Measurements from ENCODE around the gene CCDC88C. TPM values are rescaled to one million over a fixed set of nuclear protein-coding genes. Genes with fewer than 3 reads are reported as not detected.

The CCDC88C gene
- total RNA-seq, 1 experiment from 2014 or later: 29.8 TPM

GRCh38 chr14:91307652-91308051 lies 110.0 kb downstream of the CCDC88C start:
- Histone ChIP-seq H3K4me1 (no peaks in the 10 kb centered on the region), H3K36me3 (ENCODE audit: control insufficient read depth, insufficient read depth, low read length) (peaks cover 5% of the 10 kb centered on the region), H3K4me3 (ENCODE audit: low read depth, low read length) (no peak overlapping the region), H3K9me3 (no peaks in the 10 kb centered on the region), H3K27me3 (replicated peaks; ENCODE audit: control insufficient read depth, insufficient read depth, low read length) (no peaks in the 10 kb centered on the region)
- no TSS peak for BruUV-seq (replicated peaks)
- intact Hi-C loops (cut with micrococcal nuclease; ENCODE audit: unreplicated experiment): no loop called here
- peaks cover 27% of the 10 kb centered on the region for H3K36me3 Mint-ChIP-seq (ENCODE audit: insufficient read depth, unreplicated experiment)
- H3K4me3 Mint-ChIP-seq (ENCODE audit: unreplicated experiment): no peak overlapping the region
- POLR2A ChIA-PET: no interaction called here
- H3K27ac Mint-ChIP-seq (ENCODE audit: unreplicated experiment): no peak overlapping the region
- H3K27me3 Mint-ChIP-seq (ENCODE audit: insufficient read depth, unreplicated experiment): no peaks in the 10 kb centered on the region
- no peak for DNase-seq
- no peaks in the 10 kb centered on the region for H3K4me1 Mint-ChIP-seq (ENCODE audit: low read depth, unreplicated experiment)
- no peaks in the 10 kb centered on the region for H3K9me3 Mint-ChIP-seq (ENCODE audit: unreplicated experiment)
- CTCF ChIA-PET: no interaction called here
- no peak for TF ChIP-seq CTCF (IDR thresholded peaks at IDR 0.05; ENCODE audit: insufficient read depth in 1 of 2, low read depth in 1 of 2, low read length in 1 of 2, severe bottlenecking in 1 of 2, unreplicated experiment in 1 of 2)

GRCh38 chr14:91307046-91307445 lies 110.6 kb downstream of the CCDC88C start:
- Histone ChIP-seq H3K27me3 (replicated peaks; ENCODE audit: control insufficient read depth, insufficient read depth, low read length) (no peaks in the 10 kb centered on the region), H3K4me1 (no peaks in the 10 kb centered on the region), H3K9me3 (no peaks in the 10 kb centered on the region), H3K4me3 (ENCODE audit: low read depth, low read length) (no peak overlapping the region), H3K36me3 (ENCODE audit: control insufficient read depth, insufficient read depth, low read length) (peaks cover 5% of the 10 kb centered on the region)
- no TSS peak for BruUV-seq (replicated peaks)
- peaks cover 27% of the 10 kb centered on the region for H3K36me3 Mint-ChIP-seq (ENCODE audit: insufficient read depth, unreplicated experiment)
- H3K27me3 Mint-ChIP-seq (ENCODE audit: insufficient read depth, unreplicated experiment): no peaks in the 10 kb centered on the region
- no peaks in the 10 kb centered on the region for H3K4me1 Mint-ChIP-seq (ENCODE audit: low read depth, unreplicated experiment)
- no peak overlapping the region for H3K27ac Mint-ChIP-seq (ENCODE audit: unreplicated experiment)
- H3K4me3 Mint-ChIP-seq (ENCODE audit: unreplicated experiment): no peak overlapping the region
- ChIA-PET POLR2A (no interaction called here), CTCF (no interaction called here)
- DNase-seq: no peak
- H3K9me3 Mint-ChIP-seq (ENCODE audit: unreplicated experiment): no peaks in the 10 kb centered on the region
- TF ChIP-seq CTCF (IDR thresholded peaks at IDR 0.05; ENCODE audit: insufficient read depth in 1 of 2, low read depth in 1 of 2, low read length in 1 of 2, severe bottlenecking in 1 of 2, unreplicated experiment in 1 of 2): no peak
- intact Hi-C loops (cut with micrococcal nuclease; ENCODE audit: unreplicated experiment): no loop called here

GRCh38 chr14:91306547-91306946 lies 111.1 kb downstream of the CCDC88C start:
- intact Hi-C loops (cut with micrococcal nuclease; ENCODE audit: unreplicated experiment): no loop called here
- no peaks in the 10 kb centered on the region for H3K9me3 ChIP-seq
- Mint-ChIP-seq H3K27ac (ENCODE audit: unreplicated experiment) (no peak overlapping the region), H3K27me3 (ENCODE audit: insufficient read depth, unreplicated experiment) (no peaks in the 10 kb centered on the region), H3K4me1 (ENCODE audit: low read depth, unreplicated experiment) (no peaks in the 10 kb centered on the region), H3K4me3 (ENCODE audit: unreplicated experiment) (no peak overlapping the region), H3K9me3 (ENCODE audit: unreplicated experiment) (no peaks in the 10 kb centered on the region), H3K36me3 (ENCODE audit: insufficient read depth, unreplicated experiment) (peaks cover 27% of the 10 kb centered on the region)
- no peaks in the 10 kb centered on the region for H3K4me1 ChIP-seq
- TF ChIP-seq CTCF (IDR thresholded peaks at IDR 0.05; ENCODE audit: insufficient read depth in 1 of 2, low read depth in 1 of 2, low read length in 1 of 2, severe bottlenecking in 1 of 2, unreplicated experiment in 1 of 2): no peak
- no TSS peak for BruUV-seq (replicated peaks)
- no peak overlapping the region for H3K4me3 ChIP-seq (ENCODE audit: low read depth, low read length)
- DNase-seq: no peak
- no peaks in the 10 kb centered on the region for H3K27me3 ChIP-seq (replicated peaks; ENCODE audit: control insufficient read depth, insufficient read depth, low read length)
- POLR2A ChIA-PET: no interaction called here
- peaks cover 5% of the 10 kb centered on the region for H3K36me3 ChIP-seq (ENCODE audit: control insufficient read depth, insufficient read depth, low read length)
- CTCF ChIA-PET: no interaction called here
